Cardiac muscle cell (in vitro differentiated cells and primary cell): ENCODE data around the gene GPR139. TPM values are rescaled to one million over a fixed set of nuclear protein-coding genes. Genes with fewer than 3 reads are reported as not detected.

Source experiments
- DNase-seq, 2 donors: peaks; one replicate each; pipeline versions ENCODE4 v3.0.0 to v3.0.0-alpha.2; 2010 to 2017; ENCODE audit warnings: low read depth in 1 of 2, low spot score in 1 of 2
- H3K27ac ChIP-seq: fragments of 200-600 bp; sonication (generic); 2 replicates; pipeline ENCODE4 v1.5.1; 2016
- H3K27me3 ChIP-seq: fragments of 200-600 bp; sonication (generic); 2 replicates; pipeline ENCODE4 v1.6.0; 2016; ENCODE audit warnings: control low read depth
- H3K36me3 ChIP-seq: fragments of 200-600 bp; sonication (generic); 2 replicates; pipeline ENCODE4 v1.5.1; 2016; ENCODE audit warnings: control low read depth
- H3K4me1 ChIP-seq: fragments of 200-600 bp; sonication (generic); 2 replicates; pipeline ENCODE4 v1.8.1; 2017; ENCODE audit warnings: low read depth, mild to moderate bottlenecking, mixed run types
- H3K4me3 ChIP-seq: fragments of 200-600 bp; sonication (generic); 2 replicates; pipeline ENCODE4 v1.5.1; 2016; ENCODE audit warnings: mild to moderate bottlenecking
- H3K9me3 ChIP-seq: fragments of 200-600 bp; sonication (generic); 2 replicates; pipeline ENCODE4 v1.5.1; 2017; ENCODE audit warnings: low read depth, mild to moderate bottlenecking, control low read depth
- polyA plus RNA-seq: library from polyadenylated mRNA; unstranded; fragments of >200 nt; fragmentation: Nextera tagmentation; extraction: Ambion mirVana; gene quantifications from 2 replicates; pipeline ENCODE4 v1.2.1, GENCODE V29; 2016
- total RNA-seq: library from RNA; depleted of rRNA; stranded (reverse); fragments of >200 nt; gene quantifications from 2 replicates; pipeline ENCODE4 v1.2.3, GENCODE V29; 2016
- TF ChIP-seq, protein P1 (sequence below): IDR thresholded peaks from 2 replicates; pipeline ENCODE4 v1.5.1; 2012; ENCODE audit warnings: low read depth, mild to moderate bottlenecking, low read length

The GPR139 gene
- total and polyA plus RNA-seq, 2 experiments from 2014 or later = not detected

DNA sequence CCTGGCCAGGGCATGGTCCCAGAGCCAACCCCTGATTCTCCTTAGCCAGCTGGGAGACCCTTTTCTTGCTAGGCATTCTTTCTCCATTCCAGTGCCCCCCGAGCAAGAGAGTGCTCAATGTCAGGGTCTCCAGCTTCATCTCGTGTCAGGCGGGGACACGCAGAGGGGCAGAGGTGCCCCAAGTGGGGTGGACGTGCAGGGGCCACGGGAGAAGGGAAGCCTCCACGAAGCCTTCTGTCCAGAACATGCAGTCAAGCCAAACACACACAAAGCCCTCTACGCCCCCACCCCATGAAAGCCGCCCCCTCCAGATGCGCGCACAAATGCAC, 852 bp downstream of the GPR139 start:
- H3K36me3 ChIP-seq = no peaks in the 10 kb centered on the region
- no peak for DNase-seq
- peaks cover 78% of the 10 kb centered on the region for H3K27me3 ChIP-seq
- H3K4me3 ChIP-seq = peak overlapping the region; percentile 14
- no peaks in the 10 kb centered on the region for H3K4me1 ChIP-seq
- no peaks in the 10 kb centered on the region for H3K9me3 ChIP-seq
- H3K27ac ChIP-seq = no peak overlapping the region
- TF ChIP-seq, protein P1, sequence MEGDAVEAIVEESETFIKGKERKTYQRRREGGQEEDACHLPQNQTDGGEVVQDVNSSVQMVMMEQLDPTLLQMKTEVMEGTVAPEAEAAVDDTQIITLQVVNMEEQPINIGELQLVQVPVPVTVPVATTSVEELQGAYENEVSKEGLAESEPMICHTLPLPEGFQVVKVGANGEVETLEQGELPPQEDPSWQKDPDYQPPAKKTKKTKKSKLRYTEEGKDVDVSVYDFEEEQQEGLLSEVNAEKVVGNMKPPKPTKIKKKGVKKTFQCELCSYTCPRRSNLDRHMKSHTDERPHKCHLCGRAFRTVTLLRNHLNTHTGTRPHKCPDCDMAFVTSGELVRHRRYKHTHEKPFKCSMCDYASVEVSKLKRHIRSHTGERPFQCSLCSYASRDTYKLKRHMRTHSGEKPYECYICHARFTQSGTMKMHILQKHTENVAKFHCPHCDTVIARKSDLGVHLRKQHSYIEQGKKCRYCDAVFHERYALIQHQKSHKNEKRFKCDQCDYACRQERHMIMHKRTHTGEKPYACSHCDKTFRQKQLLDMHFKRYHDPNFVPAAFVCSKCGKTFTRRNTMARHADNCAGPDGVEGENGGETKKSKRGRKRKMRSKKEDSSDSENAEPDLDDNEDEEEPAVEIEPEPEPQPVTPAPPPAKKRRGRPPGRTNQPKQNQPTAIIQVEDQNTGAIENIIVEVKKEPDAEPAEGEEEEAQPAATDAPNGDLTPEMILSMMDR = no peak

DNA sequence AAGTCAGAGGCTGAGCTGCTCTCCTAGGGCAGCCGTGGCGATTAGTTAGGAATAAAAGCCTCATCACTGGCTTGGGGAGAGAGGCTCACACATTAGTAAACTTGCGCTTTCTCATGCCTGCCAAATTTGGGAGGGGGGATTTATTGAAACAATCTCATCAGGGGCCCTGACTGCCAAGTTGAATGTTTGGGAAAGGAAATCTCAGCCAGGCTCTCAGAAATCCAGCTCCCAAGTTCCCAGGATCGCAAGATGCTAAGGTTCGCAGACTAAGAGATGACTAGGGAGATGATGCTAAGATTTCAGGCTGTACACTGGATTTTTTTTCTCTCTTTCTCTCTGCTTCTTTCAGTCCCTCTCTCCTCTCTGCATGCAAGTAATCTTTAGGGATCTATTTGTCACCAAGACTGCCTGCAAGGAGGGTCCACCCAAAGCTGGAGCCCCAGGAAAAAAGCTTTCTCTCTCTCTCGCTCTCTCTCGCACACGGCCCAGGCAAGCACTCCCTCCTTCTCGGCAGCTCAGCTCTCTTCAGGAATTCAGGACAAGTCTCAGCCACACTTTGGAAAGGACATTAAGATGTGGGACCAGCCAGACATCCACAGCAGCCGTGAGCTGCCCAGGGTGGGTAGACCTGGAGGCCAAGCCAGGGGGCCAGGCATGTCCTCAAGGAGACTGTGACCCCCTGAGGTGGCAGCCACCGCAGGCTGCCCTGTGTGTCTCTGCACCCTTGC, 1.4 kb downstream of the GPR139 start:
- no peaks in the 10 kb centered on the region for H3K9me3 ChIP-seq
- TF ChIP-seq, protein P1 = no peak
- peaks cover 78% of the 10 kb centered on the region for H3K27me3 ChIP-seq
- H3K4me3 ChIP-seq = no peak overlapping the region
- H3K36me3 ChIP-seq = no peaks in the 10 kb centered on the region
- DNase-seq = no peak
- no peak overlapping the region for H3K27ac ChIP-seq
- no peaks in the 10 kb centered on the region for H3K4me1 ChIP-seq

DNA sequence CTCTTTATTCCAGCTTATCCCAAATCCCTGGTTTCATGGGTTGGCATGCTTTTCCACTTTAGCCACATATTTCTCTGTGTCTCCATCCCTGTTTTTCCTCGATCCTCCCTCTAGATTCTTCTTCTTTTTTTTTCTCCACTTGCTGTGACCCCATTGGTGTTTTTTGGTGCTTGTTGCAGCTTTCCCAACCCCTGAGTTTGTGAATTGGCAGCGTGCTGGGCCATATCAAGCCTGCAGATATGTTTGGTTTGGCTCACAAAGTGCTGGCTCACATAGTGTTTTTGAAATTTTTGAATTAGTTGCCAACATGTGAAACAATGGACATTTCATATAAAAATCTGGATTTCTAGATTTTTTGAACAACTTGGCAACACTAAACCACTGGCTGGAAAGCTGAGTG, 8.8 kb downstream of the GPR139 start:
- DNase-seq = peak in 1 of 2 donors; percentile 3
- Histone ChIP-seq H3K9me3 (no peaks in the 10 kb centered on the region), H3K36me3 (no peaks in the 10 kb centered on the region), H3K4me3 (no peak overlapping the region), H3K27ac (no peak overlapping the region), H3K27me3 (peaks cover 7% of the 10 kb centered on the region), H3K4me1 (no peaks in the 10 kb centered on the region)
- TF ChIP-seq, protein P1 = no peak

DNA sequence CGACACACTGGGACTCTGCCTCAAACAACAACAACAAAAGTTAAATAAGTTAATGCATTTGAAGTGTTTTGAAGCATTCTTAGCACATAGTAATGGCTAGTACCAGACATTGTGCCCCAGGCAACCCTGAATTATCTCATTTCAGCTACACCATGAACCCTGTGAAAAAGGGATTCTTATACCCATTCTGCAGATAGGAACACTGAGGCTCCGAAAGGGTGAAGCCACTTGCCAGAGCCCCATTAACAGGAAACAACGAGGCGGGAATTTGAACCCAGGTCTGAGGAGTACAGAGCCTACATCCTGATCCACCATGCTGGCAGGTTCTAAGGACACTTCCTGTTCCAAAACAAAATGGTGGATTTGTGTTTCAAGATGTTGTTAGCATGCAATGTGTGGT, 9.2 kb downstream of the GPR139 start:
- H3K9me3 ChIP-seq = no peaks in the 10 kb centered on the region
- H3K4me1 ChIP-seq = no peaks in the 10 kb centered on the region
- H3K4me3 ChIP-seq = no peak overlapping the region
- DNase-seq = no peak
- TF ChIP-seq, protein P1 = no peak
- no peak overlapping the region for H3K27ac ChIP-seq
- H3K27me3 ChIP-seq = peaks cover 3% of the 10 kb centered on the region
- no peaks in the 10 kb centered on the region for H3K36me3 ChIP-seq

DNA sequence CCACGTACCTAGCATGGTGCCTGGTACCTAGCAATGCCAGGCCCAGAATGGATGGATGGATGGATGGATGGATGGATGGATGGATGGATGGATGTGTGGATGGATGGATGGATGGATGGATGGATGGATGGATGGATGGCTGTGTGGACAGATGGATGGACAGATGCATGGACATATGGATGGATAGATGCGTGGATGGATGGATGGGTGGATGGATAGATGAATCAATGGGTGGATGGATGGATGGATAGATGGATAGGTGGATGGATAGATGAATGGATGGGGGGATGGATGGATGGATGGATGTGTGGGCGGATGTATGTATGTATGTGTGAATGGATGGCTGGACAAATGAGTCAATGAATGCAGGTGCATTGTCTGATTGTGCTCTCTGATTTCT, 12.6 kb downstream of the GPR139 start:
- H3K27ac ChIP-seq = no peak overlapping the region
- TF ChIP-seq, protein P1 = no peak
- peaks cover 2% of the 10 kb centered on the region for H3K27me3 ChIP-seq
- no peaks in the 10 kb centered on the region for H3K9me3 ChIP-seq
- H3K36me3 ChIP-seq = no peaks in the 10 kb centered on the region
- H3K4me3 ChIP-seq = no peak overlapping the region
- no peaks in the 10 kb centered on the region for H3K4me1 ChIP-seq
- DNase-seq = no peak

DNA sequence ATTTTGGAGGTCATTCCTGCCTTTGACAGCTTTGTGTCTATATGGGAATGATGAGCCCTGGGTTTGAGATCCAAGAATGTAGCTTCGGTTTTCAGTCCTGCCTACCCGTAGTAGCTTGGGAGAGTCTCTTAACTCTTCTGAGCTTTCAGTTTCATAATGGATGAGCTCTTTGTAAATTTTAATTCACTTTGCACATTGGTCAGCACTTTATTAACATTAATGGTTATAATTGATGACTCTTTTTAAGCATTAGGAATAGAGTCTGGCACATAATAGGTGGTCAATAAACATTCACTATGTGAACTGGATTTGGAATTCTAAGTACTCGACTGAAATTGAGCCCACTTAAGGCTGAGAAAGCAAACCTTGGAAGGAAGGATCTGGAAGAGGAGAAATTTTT, 17.3 kb downstream of the GPR139 start:
- TF ChIP-seq, protein P1 = no peak
- no peak overlapping the region for H3K27ac ChIP-seq
- no peaks in the 10 kb centered on the region for H3K4me1 ChIP-seq
- no peak for DNase-seq
- H3K9me3 ChIP-seq = no peaks in the 10 kb centered on the region
- no peaks in the 10 kb centered on the region for H3K36me3 ChIP-seq
- peaks cover 2% of the 10 kb centered on the region for H3K27me3 ChIP-seq
- H3K4me3 ChIP-seq = no peak overlapping the region
